Cardiac muscle cell (in vitro differentiated cells and primary cell): ENCODE data around the gene CTRB1. TPM values are rescaled to one million over a fixed set of nuclear protein-coding genes. Genes with fewer than 3 reads are reported as not detected.
"Not testable (repeated sequence)": the region's sequence is repeated elsewhere in the genome, so short reads cannot be mapped to it uniquely, and the experiment has no call there.

Experiments used
- DNase-seq, 2 donors: peaks; one replicate each; pipeline versions ENCODE4 v3.0.0 to v3.0.0-alpha.2; 2010 to 2017; ENCODE audit warnings: low read depth in 1 of 2, low spot score in 1 of 2
- H3K27ac ChIP-seq: fragments of 200-600 bp; sonication (generic); 2 replicates; pipeline ENCODE4 v1.5.1; 2016
- H3K27me3 ChIP-seq: fragments of 200-600 bp; sonication (generic); 2 replicates; pipeline ENCODE4 v1.6.0; 2016; ENCODE audit warnings: control low read depth
- H3K36me3 ChIP-seq: fragments of 200-600 bp; sonication (generic); 2 replicates; pipeline ENCODE4 v1.5.1; 2016; ENCODE audit warnings: control low read depth
- H3K4me1 ChIP-seq: fragments of 200-600 bp; sonication (generic); 2 replicates; pipeline ENCODE4 v1.8.1; 2017; ENCODE audit warnings: low read depth, mild to moderate bottlenecking, mixed run types
- H3K4me3 ChIP-seq: fragments of 200-600 bp; sonication (generic); 2 replicates; pipeline ENCODE4 v1.5.1; 2016; ENCODE audit warnings: mild to moderate bottlenecking
- H3K9me3 ChIP-seq: fragments of 200-600 bp; sonication (generic); 2 replicates; pipeline ENCODE4 v1.5.1; 2017; ENCODE audit warnings: low read depth, mild to moderate bottlenecking, control low read depth
- CTCF ChIP-seq: IDR thresholded peaks from 2 replicates; pipeline ENCODE4 v1.5.1; 2012; ENCODE audit warnings: low read depth, mild to moderate bottlenecking, low read length
- polyA plus RNA-seq: library from polyadenylated mRNA; unstranded; fragments of >200 nt; fragmentation: Nextera tagmentation; extraction: Ambion mirVana; gene quantifications from 2 replicates; pipeline ENCODE4 v1.2.1, GENCODE V29; 2016
- total RNA-seq: library from RNA; depleted of rRNA; stranded (reverse); fragments of >200 nt; gene quantifications from 2 replicates; pipeline ENCODE4 v1.2.3, GENCODE V29; 2016

The CTRB1 gene
- total and polyA plus RNA-seq, 2 experiments from 2014 or later = 1.1 TPM; not detected in 1

- Histone ChIP-seq H3K27ac (no peak within 1 kb of the TSS), H3K4me3 (no peak within 1 kb of the TSS), H3K4me1 (no peaks in the 10 kb centered on the region), H3K36me3 (no peaks in the 10 kb centered on the region), H3K27me3 (no peaks in the 10 kb centered on the region), H3K9me3 (no peaks in the 10 kb centered on the region)
- TF ChIP-seq CTCF = no peak
- no peak for DNase-seq
Measured at GRCh38 chr16:75206749-75207451, 11.9 kb upstream of the CTRB1 start, which contains the start of gene CTRB2. Gene CTRB2, minus strand, starts transcription at chr16:75207161. Its CDS starts 20 bp downstream, at chr16:75207141.

GRCh38 chr16:75207831-75208230 lies 11.0 kb upstream of the CTRB1 start:
- H3K27ac ChIP-seq = no peak overlapping the region

GRCh38 chr16:75208242-75208825 lies 10.5 kb upstream of the CTRB1 start:
- TF ChIP-seq CTCF = no peak
- Histone ChIP-seq H3K27ac (no peak overlapping the region), H3K27me3 (no peaks in the 10 kb centered on the region), H3K4me1 (no peaks in the 10 kb centered on the region), H3K9me3 (no peaks in the 10 kb centered on the region), H3K4me3 (no peak overlapping the region), H3K36me3 (no peaks in the 10 kb centered on the region)
- no peak for DNase-seq

More at GRCh38 chr16:75207831-75208230, 11.0 kb upstream of the CTRB1 start:
- Histone ChIP-seq H3K27me3 (no peaks in the 10 kb centered on the region), H3K4me3 (no peak overlapping the region), H3K36me3 (no peaks in the 10 kb centered on the region), H3K4me1 (no peaks in the 10 kb centered on the region), H3K9me3 (no peaks in the 10 kb centered on the region)
- no peak for DNase-seq
- TF ChIP-seq CTCF = no peak

GRCh38 chr16:75208861-75209505 lies 9.8 kb upstream of the CTRB1 start:
- no peaks in the 10 kb centered on the region for H3K27me3 ChIP-seq
- H3K4me1 ChIP-seq = no peaks in the 10 kb centered on the region
- no peaks in the 10 kb centered on the region for H3K9me3 ChIP-seq
- H3K27ac ChIP-seq = no peak overlapping the region
- no peak overlapping the region for H3K4me3 ChIP-seq
- TF ChIP-seq CTCF = no peak
- no peaks in the 10 kb centered on the region for H3K36me3 ChIP-seq
- no peak for DNase-seq

- H3K27me3 ChIP-seq, H3K4me1 ChIP-seq, H3K9me3 ChIP-seq, H3K36me3 ChIP-seq, H3K4me3 ChIP-seq, DNase-seq, H3K27ac ChIP-seq: not testable (repeated sequence)
Measured at GRCh38 chr16:75209514-75209913, 9.3 kb upstream of the CTRB1 start.

GRCh38 chr16:75209944-75210343 lies 8.8 kb upstream of the CTRB1 start:
- no peak overlapping the region for H3K4me3 ChIP-seq
- no peaks in the 10 kb centered on the region for H3K9me3 ChIP-seq
- H3K4me1 ChIP-seq = no peaks in the 10 kb centered on the region
- no peak for TF ChIP-seq CTCF
- H3K27me3 ChIP-seq = no peaks in the 10 kb centered on the region
- no peaks in the 10 kb centered on the region for H3K36me3 ChIP-seq
- no peak for DNase-seq
- no peak overlapping the region for H3K27ac ChIP-seq

GRCh38 chr16:75211286-75211685 lies 7.5 kb upstream of the CTRB1 start:
- H3K9me3 ChIP-seq, DNase-seq: not testable (repeated sequence)

More at GRCh38 chr16:75211286-75211685, 7.5 kb upstream of the CTRB1 start:
- not testable (repeated sequence) for H3K36me3 ChIP-seq, H3K4me1 ChIP-seq, H3K27ac ChIP-seq, H3K27me3 ChIP-seq, H3K4me3 ChIP-seq
